ENCODE results near the gene SEMA6A. TPM values are rescaled to one million over a fixed set of nuclear protein-coding genes. Genes with fewer than 3 reads are reported as not detected.

The SEMA6A gene
- total and polyA plus RNA-seq, 2 of the 13 experiments (the other 11 are each of a cell fraction or from before 2014, with no cell fraction given): 5.1 to 6.5 TPM

DNA sequence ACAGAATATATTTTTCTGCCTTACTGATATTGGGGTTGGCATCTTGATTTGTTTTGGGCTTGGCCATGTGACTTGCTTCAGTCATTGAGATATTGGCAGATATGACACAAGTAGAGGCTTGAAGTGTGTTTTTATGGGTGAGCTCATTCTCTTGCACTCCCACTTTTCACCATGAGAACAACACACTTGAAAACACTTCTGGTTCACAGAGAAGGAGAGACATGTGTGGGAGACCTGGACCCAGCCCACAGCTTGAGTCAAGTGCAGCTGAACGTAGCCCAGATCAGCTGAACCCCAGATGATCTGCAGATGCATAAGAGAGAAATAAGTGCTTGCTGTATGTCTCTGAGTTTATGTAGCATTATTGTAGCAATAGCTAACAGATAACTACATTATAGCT is 155.4 kb downstream of the SEMA6A start:
- Histone ChIP-seq H3K27ac (ENCODE audit: extremely low read length, insufficient read depth, low read length) (no peak overlapping the region), H3K4me1 (ENCODE audit: insufficient read depth, low read length) (no peaks in the 10 kb centered on the region), H3K36me3 (replicated peaks in 1 of 2; ENCODE audit: control insufficient read depth in 1 of 2, insufficient read depth in 2 of 2, low read length in 2 of 2) (no peaks in the 10 kb centered on the region), H3K4me2 (ENCODE audit: low read depth, low read length) (no peak overlapping the region), H3K27me3 (ENCODE audit: control insufficient read depth in 1 of 2, insufficient read depth in 2 of 2, low read length in 2 of 2) (no peaks in the 10 kb centered on the region), H3K9me3 (ENCODE audit: low read length) (no peaks in the 10 kb centered on the region), H4K20me1 (ENCODE audit: insufficient read depth, low read length) (no peaks in the 10 kb centered on the region), H3K79me2 (ENCODE audit: insufficient read depth, low read length) (no peaks in the 10 kb centered on the region), H3K9ac (ENCODE audit: insufficient read depth, low read depth, low read length) (no peak overlapping the region), H3K4me3 (replicated peaks in 1 of 3; ENCODE audit: insufficient read depth in 1 of 3, low read depth in 2 of 3, low read length in 3 of 3) (no peak overlapping the region), H2AFZ (ENCODE audit: low read length) (no peak overlapping the region)
- ChIA-PET CTCF (ENCODE audit: low intra/inter-chr PET ratio, low total read pairs) (no interaction called here), POLR2A (no interaction called here)
- TF ChIP-seq ZNF772 (CRISPR knock-in tag; IDR thresholded peaks at IDR 0.05): no peak
- TF ChIP-seq MAFF (IDR thresholded peaks at IDR 0.05; ENCODE audit: low read depth, low read length): no peak
- no peak for TF ChIP-seq ZNF766 (CRISPR knock-in tag; IDR thresholded peaks at IDR 0.05; ENCODE audit: borderline replicate concordance)
- TF ChIP-seq REXO4 (CRISPR knock-in tag; IDR thresholded peaks at IDR 0.05; ENCODE audit: borderline replicate concordance): no peak
- TF ChIP-seq, protein P1, sequence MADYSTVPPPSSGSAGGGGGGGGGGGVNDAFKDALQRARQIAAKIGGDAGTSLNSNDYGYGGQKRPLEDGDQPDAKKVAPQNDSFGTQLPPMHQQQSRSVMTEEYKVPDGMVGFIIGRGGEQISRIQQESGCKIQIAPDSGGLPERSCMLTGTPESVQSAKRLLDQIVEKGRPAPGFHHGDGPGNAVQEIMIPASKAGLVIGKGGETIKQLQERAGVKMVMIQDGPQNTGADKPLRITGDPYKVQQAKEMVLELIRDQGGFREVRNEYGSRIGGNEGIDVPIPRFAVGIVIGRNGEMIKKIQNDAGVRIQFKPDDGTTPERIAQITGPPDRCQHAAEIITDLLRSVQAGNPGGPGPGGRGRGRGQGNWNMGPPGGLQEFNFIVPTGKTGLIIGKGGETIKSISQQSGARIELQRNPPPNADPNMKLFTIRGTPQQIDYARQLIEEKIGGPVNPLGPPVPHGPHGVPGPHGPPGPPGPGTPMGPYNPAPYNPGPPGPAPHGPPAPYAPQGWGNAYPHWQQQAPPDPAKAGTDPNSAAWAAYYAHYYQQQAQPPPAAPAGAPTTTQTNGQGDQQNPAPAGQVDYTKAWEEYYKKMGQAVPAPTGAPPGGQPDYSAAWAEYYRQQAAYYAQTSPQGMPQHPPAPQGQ (CRISPR knock-in tag; IDR thresholded peaks at IDR 0.05; ENCODE audit: borderline replicate concordance): no peak
- ATAC-seq (no peak), DNase-seq (ENCODE audit: low spot score) (no peak), FAIRE-seq (no peak)
- intact Hi-C loops (cut with micrococcal nuclease; ENCODE audit: unreplicated experiment) (no loop called here), in situ Hi-C loops (cut with HindIII; ENCODE audit: extremely low pct_ligation_motif_present, low pct_unique_long_range_greater_than_20kb) (no loop called here)
- BruUV-seq (replicated peaks): no TSS peak
- WGBS (ENCODE audit: low lambda C conversion rate): 92% methylated on average over 1 of the region's 1 CpG

DNA sequence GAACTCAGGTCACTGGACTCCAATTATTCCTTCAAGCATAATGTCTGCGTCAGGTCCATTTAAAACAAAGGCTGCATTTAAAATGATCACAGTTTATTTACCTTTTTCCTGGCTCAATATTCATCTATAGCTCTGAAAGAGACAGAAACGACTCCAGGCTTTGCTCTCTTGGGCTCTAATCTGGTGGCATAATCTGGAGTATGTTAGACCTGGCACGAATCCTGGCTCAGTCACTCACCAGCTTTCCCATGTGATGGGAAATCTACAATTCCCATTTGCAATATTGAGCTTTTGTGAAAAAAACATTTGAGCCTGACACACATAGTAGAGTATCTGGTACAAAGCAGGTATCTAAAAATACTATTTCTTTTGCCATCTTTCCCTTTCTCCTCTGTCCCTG is 155.8 kb downstream of the SEMA6A start:
- TF ChIP-seq MLLT10 (CRISPR knock-in tag; IDR thresholded peaks at IDR 0.05): no peak
- TF ChIP-seq, protein P2, sequence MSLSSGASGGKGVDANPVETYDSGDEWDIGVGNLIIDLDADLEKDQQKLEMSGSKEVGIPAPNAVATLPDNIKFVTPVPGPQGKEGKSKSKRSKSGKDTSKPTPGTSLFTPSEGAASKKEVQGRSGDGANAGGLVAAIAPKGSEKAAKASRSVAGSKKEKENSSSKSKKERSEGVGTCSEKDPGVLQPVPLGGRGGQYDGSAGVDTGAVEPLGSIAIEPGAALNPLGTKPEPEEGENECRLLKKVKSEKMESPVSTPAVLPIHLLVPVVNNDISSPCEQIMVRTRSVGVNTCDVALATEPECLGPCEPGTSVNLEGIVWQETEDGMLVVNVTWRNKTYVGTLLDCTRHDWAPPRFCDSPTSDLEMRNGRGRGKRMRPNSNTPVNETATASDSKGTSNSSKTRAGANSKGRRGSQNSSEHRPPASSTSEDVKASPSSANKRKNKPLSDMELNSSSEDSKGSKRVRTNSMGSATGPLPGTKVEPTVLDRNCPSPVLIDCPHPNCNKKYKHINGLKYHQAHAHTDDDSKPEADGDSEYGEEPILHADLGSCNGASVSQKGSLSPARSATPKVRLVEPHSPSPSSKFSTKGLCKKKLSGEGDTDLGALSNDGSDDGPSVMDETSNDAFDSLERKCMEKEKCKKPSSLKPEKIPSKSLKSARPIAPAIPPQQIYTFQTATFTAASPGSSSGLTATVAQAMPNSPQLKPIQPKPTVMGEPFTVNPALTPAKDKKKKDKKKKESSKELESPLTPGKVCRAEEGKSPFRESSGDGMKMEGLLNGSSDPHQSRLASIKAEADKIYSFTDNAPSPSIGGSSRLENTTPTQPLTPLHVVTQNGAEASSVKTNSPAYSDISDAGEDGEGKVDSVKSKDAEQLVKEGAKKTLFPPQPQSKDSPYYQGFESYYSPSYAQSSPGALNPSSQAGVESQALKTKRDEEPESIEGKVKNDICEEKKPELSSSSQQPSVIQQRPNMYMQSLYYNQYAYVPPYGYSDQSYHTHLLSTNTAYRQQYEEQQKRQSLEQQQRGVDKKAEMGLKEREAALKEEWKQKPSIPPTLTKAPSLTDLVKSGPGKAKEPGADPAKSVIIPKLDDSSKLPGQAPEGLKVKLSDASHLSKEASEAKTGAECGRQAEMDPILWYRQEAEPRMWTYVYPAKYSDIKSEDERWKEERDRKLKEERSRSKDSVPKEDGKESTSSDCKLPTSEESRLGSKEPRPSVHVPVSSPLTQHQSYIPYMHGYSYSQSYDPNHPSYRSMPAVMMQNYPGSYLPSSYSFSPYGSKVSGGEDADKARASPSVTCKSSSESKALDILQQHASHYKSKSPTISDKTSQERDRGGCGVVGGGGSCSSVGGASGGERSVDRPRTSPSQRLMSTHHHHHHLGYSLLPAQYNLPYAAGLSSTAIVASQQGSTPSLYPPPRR (CRISPR knock-in tag; IDR thresholded peaks at IDR 0.05; ENCODE audit: borderline replicate concordance): no peak
- TF ChIP-seq ISL2 (CRISPR knock-in tag; IDR thresholded peaks at IDR 0.05): no peak
- Histone ChIP-seq H3K36me3 (replicated peaks in 1 of 2; ENCODE audit: control insufficient read depth in 1 of 2, insufficient read depth in 2 of 2, low read length in 2 of 2) (no peaks in the 10 kb centered on the region), H3K27me3 (ENCODE audit: control insufficient read depth in 1 of 2, insufficient read depth in 2 of 2, low read length in 2 of 2) (no peaks in the 10 kb centered on the region), H3K4me3 (replicated peaks in 1 of 3; ENCODE audit: insufficient read depth in 1 of 3, low read depth in 2 of 3, low read length in 3 of 3) (no peak overlapping the region), H3K27ac (ENCODE audit: extremely low read length, insufficient read depth, low read length) (no peak overlapping the region), H3K4me1 (ENCODE audit: insufficient read depth, low read length) (no peaks in the 10 kb centered on the region), H3K9me3 (ENCODE audit: low read length) (no peaks in the 10 kb centered on the region), H3K79me2 (ENCODE audit: insufficient read depth, low read length) (no peaks in the 10 kb centered on the region), H3K9ac (ENCODE audit: insufficient read depth, low read depth, low read length) (no peak overlapping the region), H2AFZ (ENCODE audit: low read length) (no peak overlapping the region), H4K20me1 (ENCODE audit: insufficient read depth, low read length) (no peaks in the 10 kb centered on the region), H3K4me2 (ENCODE audit: low read depth, low read length) (no peak overlapping the region)
- intact Hi-C loops (cut with micrococcal nuclease; ENCODE audit: unreplicated experiment) (no loop called here), in situ Hi-C loops (cut with HindIII; ENCODE audit: extremely low pct_ligation_motif_present, low pct_unique_long_range_greater_than_20kb) (no loop called here)
- no peak for DNase-seq (ENCODE audit: low spot score)
- FAIRE-seq: no peak
- 89% methylated on average over 3 of the region's 3 CpGs for WGBS (ENCODE audit: low lambda C conversion rate)
- BruUV-seq (replicated peaks): no TSS peak
- no peak for ATAC-seq
- ChIA-PET POLR2A (no interaction called here), CTCF (ENCODE audit: low intra/inter-chr PET ratio, low total read pairs) (no interaction called here)

Measured in HepG2 (cell line).